Heart right ventricle (tissue), 16 donors: Measurements from ENCODE around the gene INPP5D. TPM values are rescaled to one million over a fixed set of nuclear protein-coding genes. Genes with fewer than 3 reads are reported as not detected.

ENCODE experiments used
- ATAC-seq, 8 donors: fragments of 200-7000 bp; cut with Tn5 transposase; one replicate each; pipeline ENCODE4 v1.9.1; 2020; ENCODE audit warnings: mild to moderate bottlenecking in 8 of 8, moderate library complexity in 8 of 8, moderate number of reproducible peaks in 1 of 8
- DNase-seq, 2 donors: peaks; one replicate each; pipeline ENCODE4 v3.0.0-alpha.2; 2020
- H3K27ac ChIP-seq, 10 donors: fragments of 200-600 bp; sonication (generic) in 2 of 10; one replicate each; pipeline versions ENCODE4 v1.5.0 to v1.8.0; 2020 to 2022; ENCODE audit warnings: mild to moderate bottlenecking in 3 of 10
- H3K27me3 ChIP-seq, 7 donors: fragments of 200-600 bp; one replicate each; pipeline ENCODE4 v1.8.0; 2021 to 2022; ENCODE audit warnings: mild to moderate bottlenecking in 2 of 7
- H3K36me3 ChIP-seq, 9 donors: fragments of 200-600 bp; sonication (generic) in 1 of 9; one replicate each; pipeline versions ENCODE4 v1.5.0 to v1.8.0; 2020 to 2022; ENCODE audit warnings: mild to moderate bottlenecking in 2 of 9
- H3K4me1 ChIP-seq, 9 donors: fragments of 200-600 bp; sonication (generic) in 1 of 9; one replicate each; pipeline versions ENCODE4 v1.5.0 to v1.8.0; 2020 to 2022; ENCODE audit warnings: mild to moderate bottlenecking in 4 of 9
- H3K4me3 ChIP-seq, 10 donors: fragments of 200-600 bp; sonication (generic) in 2 of 10; one replicate each; pipeline versions ENCODE4 v1.5.0 to v1.8.0; 2020 to 2022; ENCODE audit warnings: mild to moderate bottlenecking in 7 of 10, moderate library complexity in 2 of 10
- H3K9me3 ChIP-seq, 11 donors: fragments of 200-600 bp in 10 of 11; sonication (generic) in 2 of 11; one replicate each; pipeline versions ENCODE4 v1.5.0 to v1.8.0; 2013 to 2022; ENCODE audit warnings: mild to moderate bottlenecking in 2 of 11, control low read depth in 1 of 11, moderate library complexity in 1 of 11
- CTCF ChIP-seq, 9 donors: fragments of 200-600 bp; sonication (generic) in 2 of 9; IDR thresholded peaks; one replicate each; pipeline versions ENCODE4 v1.5.0 to v1.8.0; 2021 to 2022; ENCODE audit warnings: antibody characterized with exemption in 9 of 9, mild to moderate bottlenecking in 5 of 9, moderate library complexity in 1 of 9
- WGBS, 2 donors: extraction: QIAGEN DNeasy Blood & Tissue Kit; methylation state at CpG; one replicate each; pipeline ENCODE4 v1.1.7; 2013; ENCODE audit warnings: inconsistent platforms in 1 of 2; 5-methylcytosine and 5-hydroxymethylcytosine counted together
- intact Hi-C, 10 donors: fragments of 100-400 bp; cut with DNase I; formaldehyde crosslinking; loops; one replicate each; pipeline versions ENCODE4 v1.11.1 to v1.14.2; 2022
- polyA plus RNA-seq, 2 donors: library from polyadenylated mRNA; stranded (reverse); fragments of 200-250 nt; gene quantifications; one replicate each; pipeline ENCODE4 v1.2.3, GENCODE V29; 2013
- total RNA-seq, 10 donors: library from RNA; stranded (reverse); fragmentation: NEBNext Ultra II Directional in 3 of 10; extraction: Animal tissue kit (Norgen Biotek cat#: 25700) in 3 of 10; gene quantifications; one replicate each; pipeline versions ENCODE4 v1.2.1 to v1.2.4, GENCODE V29; 2021 to 2023
- donor health status: Arrhythmogenic right ventricular cardiomyopathy.
- donor health status: ischemic (EF 13 %, LVEDD 7.1; RV severe dilation, severe dysfunction).
- donor health status: healthy with polysubstance abuse.
- donor health status: DM: no; HTN: yes; CAD: no.
- donor health status: DM: no; HTN: no; CAD: no.
- donor health status: ischemic (EF 25% LVEDD 6.9; RV normal size, moderate dysfunction).
- donor health status: ischemic (EF 25% LVEDD 5.7; RV mildly dilated, moderate dysfunction).
- donor health status: healthy.
- donor health status: DM: yes; HTN: yes; CAD: no.
- donor health status: Ischemic cardiomyopathy.
- donor health status: ischemic (EF 35%, LVEDD 5.7; RV mildly dilated, moderate dysfunction).
- donor health status: nonischemic (EF 11% LVEDD 7.7; RV severe dilation, severe dysfunction).
- donor health status: DM: yes; HTN: yes; CAD: no.
- donor health status: PGD.
- donor health status: ischemic (EF 29% LVEDD 5.4; RV normal size, mild dysfunction).
- donor health status: nonischemic (EF 23%, LVEDD 6.1; RV moderate dilation, normal function).

The INPP5D gene
- total and polyA plus RNA-seq, 12 donors, result 2.9 to 17.2 (median 5.7) TPM

- Histone ChIP-seq H3K9me3 (no peaks in the 10 kb centered on the region), H3K27ac (no peak overlapping the region), H3K27me3 (peaks cover 0 to 30% (median 0%) of the 10 kb centered on the region in 7 donors), H3K36me3 (no peaks in the 10 kb centered on the region), H3K4me1 (peaks cover 0 to 35% (median 10%) of the 10 kb centered on the region in 9 donors), H3K4me3 (no peak overlapping the region)
- WGBS, 2 donors, result 24 to 25% methylated on average over 22 of the region's 22 CpGs
- intact Hi-C loops, result loop anchor here in 3 of 10 donors (5.0 to 10.0 kb wide), 2 partner anchors 198 to 199 kb away; partner anchors contain the start of gene ATG16L1 (in 1 of the 3)
- DNase-seq (peak; percentile 47 to 70), ATAC-seq (peak in 2 of 8 donors; percentile 50 to 55)
- peak; percentile 74 to 96 (median 87) for TF ChIP-seq CTCF (IDR thresholded peaks at IDR 0.05)
Measured at GRCh38 chr2:233053928-233054784, 6.0 kb upstream of the INPP5D start.

- 90 to 94% methylated on average over 2 of the region's 2 CpGs for WGBS, 2 donors
- ATAC-seq (no peak), DNase-seq (no peak)
- H3K4me3 ChIP-seq, result no peak overlapping the region
- no peaks in the 10 kb centered on the region for H3K9me3 ChIP-seq
- peaks cover 0 to 44% (median 16%) of the 10 kb centered on the region in 9 donors for H3K4me1 ChIP-seq
- no peak for TF ChIP-seq CTCF (IDR thresholded peaks at IDR 0.05)
- intact Hi-C loops, result loop anchor here in 3 of 10 donors (10.0 kb wide), 1 partner anchor 201 kb away; no protein-coding TSS in a partner anchor
- H3K27ac ChIP-seq, result no peak overlapping the region
- no peaks in the 10 kb centered on the region for H3K36me3 ChIP-seq
- H3K27me3 ChIP-seq, result peaks cover 0 to 30% (median 0%) of the 10 kb centered on the region in 7 donors
Measured at GRCh38 chr2:233055362-233055761, 4.8 kb upstream of the INPP5D start.

- H3K27ac ChIP-seq, result no peak overlapping the region
- 81 to 85% methylated on average over 6 of the region's 6 CpGs for WGBS, 2 donors
- no peaks in the 10 kb centered on the region for H3K9me3 ChIP-seq
- H3K36me3 ChIP-seq, result no peaks in the 10 kb centered on the region
- no peak for TF ChIP-seq CTCF (IDR thresholded peaks at IDR 0.05)
- intact Hi-C loops, result loop anchor here in 3 of 10 donors (10.0 kb wide), 1 partner anchor 202 kb away; no protein-coding TSS in a partner anchor
- no peak for ATAC-seq
- H3K27me3 ChIP-seq, result peaks cover 0 to 16% (median 0%) of the 10 kb centered on the region in 7 donors
- H3K4me3 ChIP-seq, result no peak overlapping the region
- DNase-seq, result no peak
- peaks cover 2 to 49% (median 22%) of the 10 kb centered on the region in 9 donors for H3K4me1 ChIP-seq
Measured at GRCh38 chr2:233056961-233057605, 3.1 kb upstream of the INPP5D start.
